ENCODE measurements around the gene MTMR1.

Gene MTMR1

GRCh38 chrX:150779385-150779784 is 86.2 kb downstream of the MTMR1 start:
- DNase-seq (ENCODE audit: low read depth in 2 of 2): no peak

DNA sequence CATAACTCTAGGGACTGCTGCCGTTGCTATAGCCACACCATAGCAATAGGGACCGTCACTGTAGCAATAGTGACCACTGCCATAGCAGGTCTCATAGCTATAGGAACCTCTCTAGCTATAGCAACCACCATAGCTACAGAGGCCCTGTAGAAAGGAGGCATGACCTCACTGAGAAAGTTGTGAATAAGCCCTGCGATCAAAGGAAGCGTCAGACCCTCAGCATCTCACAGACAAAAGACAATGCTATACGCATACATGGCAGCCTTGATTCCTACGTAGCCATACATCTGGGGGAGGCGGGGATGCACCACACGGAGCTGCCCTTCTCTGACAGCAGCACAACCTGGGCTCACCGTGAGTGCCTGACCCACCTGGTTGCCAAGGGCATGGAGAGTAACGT is 88.5 kb downstream of the MTMR1 start:
- DNase-seq (ENCODE audit: low read depth in 2 of 2): no peak

DNA sequence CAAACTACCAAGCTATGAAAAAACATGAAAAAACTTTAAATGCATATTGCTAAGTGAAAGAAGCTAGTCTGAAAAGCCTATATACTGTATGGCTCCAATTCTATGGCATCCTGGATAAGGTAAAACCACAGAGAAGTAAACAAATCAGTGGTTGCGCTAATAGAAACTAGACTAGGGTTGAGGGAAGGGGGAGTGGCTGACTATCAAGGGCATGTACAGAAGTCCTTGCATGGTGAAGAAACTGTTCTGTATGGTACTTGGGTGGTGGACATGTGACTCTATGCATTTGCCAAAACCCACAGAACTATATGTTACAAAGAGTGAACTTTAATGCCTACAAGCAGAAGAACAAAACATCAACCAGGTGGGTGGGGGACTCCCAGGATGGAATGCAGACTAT is 96.8 kb downstream of the MTMR1 start:
- no peak for DNase-seq (ENCODE audit: low read depth in 2 of 2)

DNA sequence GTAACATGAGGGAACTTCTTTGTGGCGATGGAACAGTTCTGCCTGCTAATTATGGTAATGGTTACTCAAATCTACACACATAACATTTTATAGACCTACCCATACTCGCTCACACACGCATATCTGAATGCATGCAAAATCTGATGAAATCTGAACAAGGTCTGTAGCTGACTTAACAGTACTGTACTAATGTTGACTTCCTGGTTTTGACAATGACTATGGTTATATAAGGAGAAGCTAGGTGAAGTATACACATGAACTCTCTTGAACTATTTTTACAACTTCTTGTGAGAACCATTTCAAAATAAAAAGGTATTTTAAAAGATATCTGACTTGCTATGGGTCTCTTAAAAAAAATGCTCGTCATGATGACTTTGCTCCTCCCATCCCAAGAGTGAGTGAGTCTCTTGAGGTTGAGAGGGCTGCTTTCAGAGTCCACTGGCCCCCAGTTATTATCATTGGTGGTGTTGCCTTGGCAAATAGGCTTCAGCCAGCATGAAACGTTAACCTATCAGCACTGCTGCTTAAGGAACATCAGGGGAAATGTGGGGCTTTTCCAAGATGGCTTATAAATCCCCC is 99.8 kb downstream of the MTMR1 start:
- DNase-seq (ENCODE audit: low read depth in 2 of 2): no peak

GRCh38 chrX:150805736-150806135 is 112.5 kb downstream of the MTMR1 start:
- no peak for DNase-seq (ENCODE audit: low read depth in 2 of 2)

GRCh38 chrX:150806827-150807226 is 113.6 kb downstream of the MTMR1 start:
- no peak for DNase-seq (ENCODE audit: low read depth in 2 of 2)

DNA sequence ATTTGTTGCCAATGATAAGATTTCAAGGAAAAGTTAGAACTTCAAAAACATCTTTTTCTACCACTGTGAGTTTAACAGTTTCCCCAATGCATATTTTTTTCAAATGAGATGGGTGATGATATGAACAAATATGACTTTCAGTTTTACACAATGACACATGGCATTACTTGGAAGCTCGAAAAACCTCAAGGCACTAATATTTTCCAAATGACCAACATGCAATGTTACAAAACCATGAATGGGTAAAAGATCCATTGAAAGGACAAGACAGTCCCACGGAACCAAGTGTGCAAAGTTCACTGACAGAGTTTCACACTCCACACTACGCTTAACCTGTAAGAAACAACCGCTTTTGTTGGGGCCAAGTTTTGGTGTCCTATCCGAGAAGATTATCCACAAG is 120.7 kb downstream of the MTMR1 start:
- no peak for DNase-seq (ENCODE audit: low read depth in 2 of 2)
